AG04450 (cell line): ENCODE results near the gene APBA2. TPM values are rescaled to one million over a fixed set of nuclear protein-coding genes. Genes with fewer than 3 reads are reported as not detected.

Experiments
- CTCF ChIA-PET: fragments of 300-600, 350-600 bp; formaldehyde crosslinking; extraction: SDS; loops from one replicate; lab custom pipeline; 2022; ENCODE audit warnings: antibody characterized with exemption, inconsistent platforms; lab: Charles Lee
- POLR2A ChIA-PET: fragments of 350-600 bp; formaldehyde crosslinking; extraction: SDS; loops from one replicate; lab custom pipeline; 2021; ENCODE audit warnings: antibody characterized with exemption, inconsistent platforms; lab: Yijun Ruan, JAX
- DNase-seq: peaks from one replicate; pipeline ENCODE4 v3.0.0-alpha.2; 2011; ENCODE audit warnings: low read depth, low spot score
- H3K27ac ChIP-seq: one replicate; pipeline ENCODE4 v1.5.1; 2012; ENCODE audit warnings: low read depth, low read length, control low read depth
- H3K27me3 ChIP-seq: one replicate; pipeline ENCODE4 v1.6.0; 2012; ENCODE audit warnings: low read length; ENCODE audit not compliant: control insufficient read depth, insufficient read depth
- H3K4me3 ChIP-seq: 2 replicates; pipeline ENCODE4 v1.5.1; 2011; ENCODE audit warnings: mild to moderate bottlenecking, low read depth, low read length, control low read depth
- H3K9me3 ChIP-seq: 2 replicates; pipeline ENCODE4 v1.5.1; 2012; ENCODE audit warnings: low read length; ENCODE audit not compliant: control insufficient read depth, insufficient read depth
- polyA plus RNA-seq: library from polyadenylated mRNA; depleted of rRNA; stranded (reverse); fragments of >200 nt; gene quantifications from 2 replicates; pipeline ENCODE4 v1.2.3, GENCODE V29; 2011
- TF ChIP-seq, protein P1 (sequence below): IDR thresholded peaks from 2 replicates; pipeline ENCODE4 v1.5.1; 2011; ENCODE audit warnings: low read depth, low read length, control low read depth, inconsistent platforms

The APBA2 gene
- polyA plus RNA-seq, 1 experiment = 18.9 TPM

DNA sequence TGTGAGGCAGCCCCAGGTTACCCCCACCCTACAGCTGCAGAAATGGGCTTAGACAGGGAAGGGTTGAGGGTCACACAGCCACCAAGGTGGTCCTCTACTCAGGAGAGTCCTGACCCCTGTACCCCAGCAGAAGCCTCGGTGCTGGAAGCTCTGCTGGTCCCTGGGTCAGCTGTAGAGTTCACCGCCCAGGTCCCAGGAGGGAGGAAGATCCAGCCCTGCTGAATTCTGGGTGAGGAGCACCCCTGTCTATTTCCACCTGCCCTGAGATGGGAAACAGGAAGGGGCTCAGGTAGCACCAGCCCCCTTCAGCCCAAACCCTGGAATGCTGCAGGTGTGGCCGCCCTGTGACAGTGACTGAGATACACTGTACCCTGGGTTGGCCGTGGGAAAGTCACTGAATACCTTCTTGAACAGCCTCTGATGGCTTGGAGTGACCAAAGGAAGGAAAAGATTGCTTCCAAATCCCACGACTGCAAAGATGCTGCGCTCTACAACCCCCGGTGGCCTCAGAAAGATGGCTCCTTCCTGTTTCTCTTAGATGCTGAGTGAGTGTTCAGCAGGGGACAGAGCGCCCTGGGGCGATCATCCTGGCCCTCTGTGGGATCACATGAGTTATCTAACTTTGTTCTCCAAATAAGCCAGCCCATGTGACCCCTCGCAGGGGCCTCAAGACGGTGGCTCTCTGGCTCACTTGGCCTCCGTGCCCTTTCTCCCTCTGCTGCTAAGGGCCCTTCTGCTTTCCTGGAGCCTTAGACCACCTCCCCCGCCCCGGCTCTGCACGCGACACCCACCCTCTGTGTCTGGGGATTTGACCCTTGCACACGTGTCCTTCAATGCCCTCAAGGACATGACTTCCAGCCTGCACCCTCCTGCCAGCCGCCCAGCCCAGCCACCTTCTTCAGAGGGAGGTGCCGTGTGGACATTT is 242.0 kb downstream of the APBA2 start:
- CTCF ChIA-PET = no interaction called here
- peaks cover 12% of the 10 kb centered on the region for H3K27me3 ChIP-seq
- no peak overlapping the region for H3K27ac ChIP-seq
- no peaks in the 10 kb centered on the region; the same call in 1 of the 2 replicates for H3K9me3 ChIP-seq
- TF ChIP-seq, protein P1, sequence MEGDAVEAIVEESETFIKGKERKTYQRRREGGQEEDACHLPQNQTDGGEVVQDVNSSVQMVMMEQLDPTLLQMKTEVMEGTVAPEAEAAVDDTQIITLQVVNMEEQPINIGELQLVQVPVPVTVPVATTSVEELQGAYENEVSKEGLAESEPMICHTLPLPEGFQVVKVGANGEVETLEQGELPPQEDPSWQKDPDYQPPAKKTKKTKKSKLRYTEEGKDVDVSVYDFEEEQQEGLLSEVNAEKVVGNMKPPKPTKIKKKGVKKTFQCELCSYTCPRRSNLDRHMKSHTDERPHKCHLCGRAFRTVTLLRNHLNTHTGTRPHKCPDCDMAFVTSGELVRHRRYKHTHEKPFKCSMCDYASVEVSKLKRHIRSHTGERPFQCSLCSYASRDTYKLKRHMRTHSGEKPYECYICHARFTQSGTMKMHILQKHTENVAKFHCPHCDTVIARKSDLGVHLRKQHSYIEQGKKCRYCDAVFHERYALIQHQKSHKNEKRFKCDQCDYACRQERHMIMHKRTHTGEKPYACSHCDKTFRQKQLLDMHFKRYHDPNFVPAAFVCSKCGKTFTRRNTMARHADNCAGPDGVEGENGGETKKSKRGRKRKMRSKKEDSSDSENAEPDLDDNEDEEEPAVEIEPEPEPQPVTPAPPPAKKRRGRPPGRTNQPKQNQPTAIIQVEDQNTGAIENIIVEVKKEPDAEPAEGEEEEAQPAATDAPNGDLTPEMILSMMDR = no peak
- H3K4me3 ChIP-seq = no peak overlapping the region
- POLR2A ChIA-PET = no interaction called here
- DNase-seq = no peak

DNA sequence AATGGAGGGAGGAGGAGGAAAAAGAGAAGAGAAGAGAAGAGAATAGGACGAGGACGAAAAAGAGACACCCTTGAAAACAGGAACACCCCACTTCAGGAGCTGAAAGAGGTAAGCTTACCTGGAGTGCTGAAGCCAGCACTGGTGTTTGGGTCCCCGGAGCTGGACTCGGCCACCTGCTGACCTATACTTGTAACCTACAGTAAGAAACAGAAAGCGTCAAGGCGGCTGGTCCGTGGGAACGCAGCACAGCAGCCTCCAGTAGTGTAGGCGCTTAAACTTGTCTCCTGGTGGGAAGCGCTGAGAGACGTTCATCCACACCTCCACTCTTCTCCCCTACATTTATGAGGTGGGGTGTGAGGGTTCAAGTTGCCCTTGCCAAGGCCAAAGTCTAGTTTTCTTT is 242.9 kb downstream of the APBA2 start:
- Histone ChIP-seq H3K27ac (no peak overlapping the region), H3K27me3 (peaks cover 9% of the 10 kb centered on the region), H3K4me3 (no peak overlapping the region), H3K9me3 (no peaks in the 10 kb centered on the region; the same call in 1 of the 2 replicates)
- POLR2A ChIA-PET = no interaction called here
- DNase-seq = no peak
- CTCF ChIA-PET = interaction anchor here (1.4 kb wide), 1 partner anchor 26 kb away, joined by 5 read pairs; no protein-coding TSS in a partner anchor
- TF ChIP-seq, protein P1 = no peak

DNA sequence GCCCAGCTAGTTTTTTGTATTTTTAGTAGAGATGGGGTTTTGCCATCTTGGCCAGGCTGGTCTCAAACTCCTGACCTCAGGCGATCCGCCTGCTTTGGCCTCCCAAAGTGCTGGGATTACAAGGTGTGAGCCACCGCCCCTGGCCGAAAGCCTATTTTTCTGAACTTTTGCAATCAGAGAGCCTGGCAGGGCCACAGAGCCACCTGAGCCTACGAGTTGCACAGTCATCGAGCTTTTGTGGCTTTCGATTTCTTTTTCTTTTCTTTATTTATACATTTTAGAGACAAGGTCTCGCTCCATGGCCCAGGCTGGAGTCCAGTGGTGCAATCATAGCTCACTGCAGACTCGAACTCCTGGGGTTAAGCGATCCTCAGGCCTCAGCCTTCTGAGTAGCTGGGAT is 243.4 kb downstream of the APBA2 start:
- Histone ChIP-seq H3K9me3 (no peaks in the 10 kb centered on the region; the same call in 1 of the 2 replicates), H3K27ac (no peak overlapping the region), H3K27me3 (peaks cover 8% of the 10 kb centered on the region), H3K4me3 (no peak overlapping the region)
- TF ChIP-seq, protein P1 = no peak
- no peak for DNase-seq
- ChIA-PET POLR2A (no interaction called here), CTCF (interaction anchor here (1.4 to 3.5 kb wide), 2 partner anchors 11 to 27 kb away, joined by 5 to 28 read pairs; no protein-coding TSS in a partner anchor)

DNA sequence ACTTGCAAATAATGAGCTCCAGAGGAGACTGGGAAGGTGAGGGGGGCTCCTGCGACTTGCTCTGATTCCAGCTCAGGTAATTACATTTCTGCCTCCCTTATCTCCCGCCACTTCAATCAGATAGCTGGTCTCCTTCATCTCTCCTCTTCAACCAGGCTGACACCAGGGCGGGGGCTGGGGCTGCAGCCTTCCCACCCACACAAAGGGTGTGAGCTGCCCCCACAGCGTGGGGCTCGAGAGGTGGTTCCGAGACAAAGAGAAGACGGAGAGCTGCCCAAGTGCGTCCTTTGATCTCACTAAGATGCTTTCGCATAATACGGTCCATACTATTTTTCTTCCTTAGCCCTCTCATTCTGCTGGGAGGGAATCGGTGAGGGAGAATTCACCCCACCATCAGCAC is 244.2 kb downstream of the APBA2 start:
- Histone ChIP-seq H3K9me3 (no peaks in the 10 kb centered on the region; the same call in 1 of the 2 replicates), H3K4me3 (no peak overlapping the region), H3K27me3 (peaks cover 8% of the 10 kb centered on the region), H3K27ac (no peak overlapping the region)
- ChIA-PET POLR2A (no interaction called here), CTCF (interaction anchor here (0.7 to 3.5 kb wide), 3 partner anchors 8 to 27 kb away, joined by 3 to 28 read pairs (median 5); no protein-coding TSS in a partner anchor)
- TF ChIP-seq, protein P1 = no peak
- DNase-seq = no peak

DNA sequence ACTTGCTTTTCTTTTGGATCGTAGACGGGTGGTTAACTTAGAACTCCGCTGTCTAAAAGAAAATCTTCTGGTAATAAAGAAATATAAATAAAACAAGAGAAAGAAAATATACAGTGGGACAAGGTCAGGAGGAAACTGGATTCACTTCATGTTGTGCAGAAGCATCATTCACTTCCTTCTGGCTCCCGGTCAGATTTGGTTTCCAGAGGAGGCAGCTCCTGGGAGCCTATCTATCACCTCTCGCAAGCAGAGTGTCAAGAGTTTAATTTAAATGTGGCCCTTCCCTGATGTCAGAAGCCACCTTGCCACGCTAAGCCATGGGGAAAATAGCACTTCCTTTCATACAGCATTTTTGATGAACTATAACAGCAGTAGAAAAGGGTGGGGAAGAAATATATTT is 244.7 kb downstream of the APBA2 start:
- DNase-seq = no peak
- peaks cover 8% of the 10 kb centered on the region for H3K27me3 ChIP-seq
- no peaks in the 10 kb centered on the region; the same call in 1 of the 2 replicates for H3K9me3 ChIP-seq
- no peak overlapping the region for H3K27ac ChIP-seq
- TF ChIP-seq, protein P1 = no peak
- ChIA-PET CTCF (interaction anchor here (0.7 to 3.5 kb wide), 5 partner anchors 8 to 28 kb away, joined by 3 to 28 read pairs (median 3); no protein-coding TSS in a partner anchor), POLR2A (no interaction called here)
- no peak overlapping the region for H3K4me3 ChIP-seq
